A549 treated with AZD2906 at 1 μM for 4 hours (cell line): ENCODE data around the gene ZIC5. TPM values are rescaled to one million over a fixed set of nuclear protein-coding genes. Genes with fewer than 3 reads are reported as not detected.

Experiments used
- total RNA-seq: library from RNA; stranded (reverse); fragments of 200-300 nt; extraction: Qiagen RNA extraction; gene quantifications from 5 replicates; pipeline ENCODE4 v1.2.3, GENCODE V29; 2022

ZIC5 gene
- 2.1 to 2.4 TPM (median 2.2 TPM) in 5 replicates for total RNA-seq

GRCh38 chr13:99971576-99972189 is at the start of gene ZIC5:
Gene ZIC5, minus strand, starts transcription at chr13:99971767. Its CDS starts 164 bp downstream, at chr13:99971603.

GRCh38 chr13:99981735-99982035 is 10.1 kb upstream of the ZIC5 start, which contains the start of gene ZIC2:
Gene ZIC2, plus strand, starts transcription at chr13:99981784. Its CDS starts 281 bp downstream, at chr13:99982065.

Other genes with a start within 250 kb of the ZIC5 start
- 3.6 to 5.9 TPM (median 5.5 TPM) in 5 replicates for gene ZIC2, start 10.0 kb upstream of the ZIC5 start, total RNA-seq
- gene PCCA, start 117.3 kb upstream of the ZIC5 start, total RNA-seq = 7.9 to 8.8 TPM (median 8.0 TPM) in 5 replicates